Dedifferentiated amniotic fluid mesenchymal stem cell (primary cell): ENCODE results near the gene FRAT2.
"Not testable (repeated sequence)": the region's sequence is repeated elsewhere in the genome, so short reads cannot be mapped to it uniquely, and the experiment has no call there.

ENCODE experiments used
- DNase-seq: peaks from one replicate; pipeline ENCODE4 v3.0.0-alpha.2; 2016; ENCODE audit errors: extremely low spot score

FRAT2 gene

GRCh38 chr10:97356318-97356914 lies 21.9 kb upstream of the FRAT2 start:
- no peak for DNase-seq

- no peak for DNase-seq
These were observed 21.0 kb upstream of the FRAT2 start for GRCh38 chr10:97355571-97355975.

- no peak for DNase-seq
These were observed 19.4 kb upstream of the FRAT2 start for GRCh38 chr10:97353945-97354344.

- DNase-seq: no peak
These were observed 15.4 kb upstream of the FRAT2 start for GRCh38 chr10:97349752-97350513.

GRCh38 chr10:97347317-97347716 lies 12.8 kb upstream of the FRAT2 start:
- DNase-seq: no peak

GRCh38 chr10:97343664-97344063 lies 9.1 kb upstream of the FRAT2 start:
- not testable (repeated sequence) for DNase-seq

- DNase-seq: no peak
These were observed 6.9 kb upstream of the FRAT2 start for GRCh38 chr10:97341416-97341815.

GRCh38 chr10:97338041-97338440 lies 3.5 kb upstream of the FRAT2 start:
- no peak for DNase-seq

GRCh38 chr10:97336942-97337831 lies 2.7 kb upstream of the FRAT2 start:
- no peak for DNase-seq

GRCh38 chr10:97336446-97336845 lies 1.9 kb upstream of the FRAT2 start:
- DNase-seq: no peak

- no peak for DNase-seq
These were observed 1.5 kb upstream of the FRAT2 start for GRCh38 chr10:97336006-97336405.

- DNase-seq: no peak
These were observed 675 bp upstream of the FRAT2 start for GRCh38 chr10:97335188-97335619.

GRCh38 chr10:97333601-97334369 lies 744 bp downstream of the FRAT2 start:
- no peak for DNase-seq

- no peak for DNase-seq
These were observed 1.3 kb downstream of the FRAT2 start for GRCh38 chr10:97333351-97333600.

GRCh38 chr10:97332591-97333350 lies 1.8 kb downstream of the FRAT2 start:
- peak; percentile 76 for DNase-seq

GRCh38 chr10:97331153-97331703 lies 3.3 kb downstream of the FRAT2 start:
- no peak for DNase-seq

GRCh38 chr10:97329766-97330165 lies 4.8 kb downstream of the FRAT2 start:
- DNase-seq: no peak

- no peak for DNase-seq
These were observed 5.7 kb downstream of the FRAT2 start for GRCh38 chr10:97328646-97329453.

- DNase-seq: no peak
These were observed 6.9 kb downstream of the FRAT2 start for GRCh38 chr10:97327348-97328294.
